Smooth muscle cell (in vitro differentiated cells): Measurements from ENCODE around the gene FATE1. TPM values are rescaled to one million over a fixed set of nuclear protein-coding genes. Genes with fewer than 3 reads are reported as not detected.

Experiments
- DNase-seq: peaks from one replicate; lab custom pipeline; 2025; ENCODE audit not compliant: unreplicated experiment; lab: John Stamatoyannopoulos, UW
- H2AFZ ChIP-seq: fragments of 200-600 bp; sonication (generic); 2 replicates; pipeline ENCODE4 v1.6.0; 2016; ENCODE audit warnings: antibody characterized with exemption, low read depth, mild to moderate bottlenecking
- H3F3A ChIP-seq: fragments of 200-600 bp; sonication (generic); 2 replicates; pipeline ENCODE4 v1.6.0; 2017; ENCODE audit warnings: antibody characterized with exemption, low read depth
- H3K27ac ChIP-seq: fragments of 200-600 bp; sonication (generic); 2 replicates; pipeline ENCODE4 v1.5.1; 2016; ENCODE audit warnings: low read depth, mild to moderate bottlenecking
- H3K27me3 ChIP-seq: fragments of 200-600 bp; sonication (generic); 2 replicates; pipeline ENCODE4 v1.6.1; 2016; ENCODE audit warnings: low read depth, mild to moderate bottlenecking
- H3K36me3 ChIP-seq: fragments of 200-600 bp; sonication (generic); 2 replicates; pipeline ENCODE4 v1.5.1; 2016; ENCODE audit warnings: low read depth
- H3K4me1 ChIP-seq: fragments of 200-600 bp; sonication (generic); 2 replicates; pipeline ENCODE4 v1.5.1; 2016; ENCODE audit warnings: low read depth
- H3K4me2 ChIP-seq: fragments of 200-600 bp; sonication (generic); 2 replicates; pipeline ENCODE4 v1.6.0; 2016; ENCODE audit warnings: mild to moderate bottlenecking
- H3K4me3 ChIP-seq: fragments of 200-600 bp; sonication (generic); 2 replicates; pipeline ENCODE4 v1.5.1; 2016; ENCODE audit warnings: mild to moderate bottlenecking
- H3K79me2 ChIP-seq: fragments of 200-600 bp; sonication (generic); 2 replicates; pipeline ENCODE4 v1.6.0; 2016; ENCODE audit warnings: low read depth, mild to moderate bottlenecking
- H3K9ac ChIP-seq: fragments of 200-600 bp; sonication (generic); 2 replicates; pipeline ENCODE4 v1.6.0; 2016; ENCODE audit warnings: low read depth
- H3K9me3 ChIP-seq: fragments of 200-600 bp; sonication (generic); replicated peaks from 2 replicates; pipeline ENCODE4 v1.5.1; 2016; ENCODE audit warnings: low read depth
- H4K20me1 ChIP-seq: fragments of 200-600 bp; sonication (generic); 2 replicates; pipeline ENCODE4 v1.6.0; 2016; ENCODE audit warnings: low read depth
- WGBS: methylation state at CpG from one replicate; pipeline ENCODE4 v1.1.7; 2016; ENCODE audit warnings: low lambda C conversion rate; 5-methylcytosine and 5-hydroxymethylcytosine counted together
- polyA plus RNA-seq: library from polyadenylated mRNA; unstranded; fragments of >200 nt; fragmentation: Nextera tagmentation; extraction: Ambion mirVana; gene quantifications from 2 replicates; pipeline ENCODE4 v1.2.1, GENCODE V29; 2016
- total RNA-seq: library from RNA; depleted of rRNA; stranded (reverse); fragments of >200 nt; gene quantifications from 2 replicates; pipeline ENCODE4 v1.2.3, GENCODE V29; 2014
- TF ChIP-seq, protein P1 (sequence below): fragments of 200-600 bp; sonication (generic); IDR thresholded peaks from 2 replicates; pipeline ENCODE4 v1.5.1; 2017; ENCODE audit warnings: borderline replicate concordance, mild to moderate bottlenecking, antibody characterized with exemption; ENCODE audit not compliant: insufficient read depth, poor library complexity, severe bottlenecking

The FATE1 gene
- total and polyA plus RNA-seq, 2 experiments from 2014 or later = not detected

DNA sequence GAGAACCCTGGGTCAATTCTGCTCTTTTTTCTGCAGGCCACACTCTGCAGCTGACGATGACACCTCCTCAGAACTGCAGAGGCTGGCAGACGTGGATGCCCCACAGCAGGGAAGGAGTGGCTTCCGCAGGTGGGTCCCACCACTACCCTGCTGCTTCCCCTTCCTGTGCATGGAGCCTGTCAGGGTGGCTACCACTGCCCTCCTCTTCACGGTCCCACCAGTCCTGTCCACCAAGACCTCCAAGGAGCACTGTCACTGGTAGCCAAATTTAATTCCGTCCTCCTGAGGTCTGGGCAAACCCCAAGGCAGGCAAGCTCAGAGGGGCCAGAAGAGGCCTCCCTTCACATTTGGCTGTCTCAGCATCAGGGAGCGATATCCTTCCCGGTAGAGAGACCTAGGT lies 22.9 kb downstream of the FATE1 start:
- no peak overlapping the region for H3K9ac ChIP-seq
- no peaks in the 10 kb centered on the region for H3F3A ChIP-seq
- H3K27ac ChIP-seq = no peak overlapping the region
- H4K20me1 ChIP-seq = no peaks in the 10 kb centered on the region
- H3K36me3 ChIP-seq = no peaks in the 10 kb centered on the region
- no peak for DNase-seq
- no peaks in the 10 kb centered on the region for H3K9me3 ChIP-seq
- no peaks in the 10 kb centered on the region for H3K79me2 ChIP-seq
- H3K4me3 ChIP-seq = no peak overlapping the region
- H2AFZ ChIP-seq = no peak overlapping the region
- H3K27me3 ChIP-seq = no peaks in the 10 kb centered on the region
- TF ChIP-seq, protein P1, sequence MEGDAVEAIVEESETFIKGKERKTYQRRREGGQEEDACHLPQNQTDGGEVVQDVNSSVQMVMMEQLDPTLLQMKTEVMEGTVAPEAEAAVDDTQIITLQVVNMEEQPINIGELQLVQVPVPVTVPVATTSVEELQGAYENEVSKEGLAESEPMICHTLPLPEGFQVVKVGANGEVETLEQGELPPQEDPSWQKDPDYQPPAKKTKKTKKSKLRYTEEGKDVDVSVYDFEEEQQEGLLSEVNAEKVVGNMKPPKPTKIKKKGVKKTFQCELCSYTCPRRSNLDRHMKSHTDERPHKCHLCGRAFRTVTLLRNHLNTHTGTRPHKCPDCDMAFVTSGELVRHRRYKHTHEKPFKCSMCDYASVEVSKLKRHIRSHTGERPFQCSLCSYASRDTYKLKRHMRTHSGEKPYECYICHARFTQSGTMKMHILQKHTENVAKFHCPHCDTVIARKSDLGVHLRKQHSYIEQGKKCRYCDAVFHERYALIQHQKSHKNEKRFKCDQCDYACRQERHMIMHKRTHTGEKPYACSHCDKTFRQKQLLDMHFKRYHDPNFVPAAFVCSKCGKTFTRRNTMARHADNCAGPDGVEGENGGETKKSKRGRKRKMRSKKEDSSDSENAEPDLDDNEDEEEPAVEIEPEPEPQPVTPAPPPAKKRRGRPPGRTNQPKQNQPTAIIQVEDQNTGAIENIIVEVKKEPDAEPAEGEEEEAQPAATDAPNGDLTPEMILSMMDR = no peak
- WGBS = 72% methylated on average over 7 of the region's 7 CpGs
- H3K4me1 ChIP-seq = no peaks in the 10 kb centered on the region
- H3K4me2 ChIP-seq = no peak overlapping the region

DNA sequence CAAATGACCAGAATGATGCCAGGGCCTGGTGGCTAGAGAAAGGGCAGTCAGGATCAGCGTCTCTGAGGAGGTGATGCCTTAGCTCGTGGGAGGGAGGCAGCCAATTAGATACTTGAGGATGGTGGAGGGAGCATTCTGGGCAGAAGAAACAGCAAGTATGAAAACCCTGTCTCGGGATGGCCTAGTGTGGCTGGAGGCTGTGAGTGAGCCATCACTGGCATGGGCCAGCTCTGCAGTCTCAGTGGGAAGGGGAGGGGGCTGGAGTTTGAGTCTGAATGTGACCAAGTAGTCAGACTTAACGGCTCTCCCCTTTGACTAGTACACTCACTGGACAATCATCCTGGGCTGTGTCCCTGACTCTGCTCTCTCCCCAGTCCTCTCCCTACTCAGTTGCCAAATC lies 25.8 kb downstream of the FATE1 start:
- no peak overlapping the region for H3K4me3 ChIP-seq
- H3K27ac ChIP-seq = no peak overlapping the region
- H3F3A ChIP-seq = no peaks in the 10 kb centered on the region
- no peaks in the 10 kb centered on the region for H4K20me1 ChIP-seq
- no peak overlapping the region for H3K9ac ChIP-seq
- no peaks in the 10 kb centered on the region for H3K36me3 ChIP-seq
- no peak overlapping the region for H2AFZ ChIP-seq
- H3K27me3 ChIP-seq = no peaks in the 10 kb centered on the region
- no peaks in the 10 kb centered on the region for H3K4me1 ChIP-seq
- H3K9me3 ChIP-seq = no peaks in the 10 kb centered on the region
- 69% methylated on average over 4 of the region's 4 CpGs for WGBS
- H3K79me2 ChIP-seq = no peaks in the 10 kb centered on the region
- H3K4me2 ChIP-seq = no peak overlapping the region
- DNase-seq = no peak
- TF ChIP-seq, protein P1 = no peak

DNA sequence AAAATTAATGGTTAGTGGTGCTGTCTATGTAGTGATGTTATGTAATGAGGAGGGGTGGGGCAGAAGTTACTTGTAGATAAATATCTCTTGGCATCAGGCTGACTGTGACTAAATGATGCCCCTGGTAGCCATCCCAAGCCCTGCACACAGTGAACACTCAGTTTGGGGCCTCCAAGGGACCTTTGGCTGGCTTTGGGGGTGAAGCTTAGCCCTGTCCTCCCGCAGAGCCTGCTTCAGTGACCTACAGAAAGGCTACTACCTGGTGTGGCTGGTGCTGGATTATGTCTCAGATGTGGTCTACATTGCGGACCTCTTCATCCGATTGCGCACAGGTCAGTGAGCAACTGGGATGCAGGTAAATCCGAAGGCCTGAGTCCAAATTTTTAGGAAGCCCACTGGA lies 26.5 kb downstream of the FATE1 start:
- no peaks in the 10 kb centered on the region for H3K4me1 ChIP-seq
- TF ChIP-seq, protein P1 = no peak
- H3K9me3 ChIP-seq = no peaks in the 10 kb centered on the region
- H3K27me3 ChIP-seq = no peaks in the 10 kb centered on the region
- no peak overlapping the region for H3K4me2 ChIP-seq
- no peak overlapping the region for H3K27ac ChIP-seq
- H3K36me3 ChIP-seq = no peaks in the 10 kb centered on the region
- no peak for DNase-seq
- no peak overlapping the region for H3K9ac ChIP-seq
- no peaks in the 10 kb centered on the region for H3K79me2 ChIP-seq
- no peaks in the 10 kb centered on the region for H4K20me1 ChIP-seq
- no peak overlapping the region for H3K4me3 ChIP-seq
- WGBS = 82% methylated on average over 5 of the region's 5 CpGs
- no peak overlapping the region for H2AFZ ChIP-seq
- H3F3A ChIP-seq = no peaks in the 10 kb centered on the region

DNA sequence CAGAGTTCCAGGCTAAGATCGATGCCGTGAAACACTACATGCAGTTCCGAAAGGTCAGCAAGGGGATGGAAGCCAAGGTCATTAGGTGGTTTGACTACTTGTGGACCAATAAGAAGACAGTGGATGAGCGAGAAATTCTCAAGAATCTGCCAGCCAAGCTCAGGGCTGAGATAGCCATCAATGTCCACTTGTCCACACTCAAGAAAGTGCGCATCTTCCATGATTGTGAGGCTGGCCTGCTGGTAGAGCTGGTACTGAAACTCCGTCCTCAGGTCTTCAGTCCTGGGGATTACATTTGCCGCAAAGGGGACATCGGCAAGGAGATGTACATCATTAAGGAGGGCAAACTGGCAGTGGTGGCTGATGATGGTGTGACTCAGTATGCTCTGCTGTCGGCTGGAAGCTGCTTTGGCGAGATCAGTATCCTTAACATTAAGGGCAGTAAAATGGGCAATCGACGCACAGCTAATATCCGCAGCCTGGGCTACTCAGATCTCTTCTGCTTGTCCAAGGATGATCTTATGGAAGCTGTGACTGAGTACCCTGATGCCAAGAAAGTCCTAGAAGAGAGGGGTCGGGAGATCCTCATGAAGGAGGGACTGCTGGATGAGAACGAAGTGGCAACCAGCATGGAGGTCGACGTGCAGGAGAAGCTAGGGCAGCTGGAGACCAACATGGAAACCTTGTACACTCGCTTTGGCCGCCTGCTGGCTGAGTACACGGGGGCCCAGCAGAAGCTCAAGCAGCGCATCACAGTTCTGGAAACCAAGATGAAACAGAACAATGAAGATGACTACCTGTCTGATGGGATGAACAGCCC lies 28.0 kb downstream of the FATE1 start:
- H4K20me1 ChIP-seq = no peaks in the 10 kb centered on the region
- H3K9me3 ChIP-seq = no peaks in the 10 kb centered on the region
- H3K79me2 ChIP-seq = no peaks in the 10 kb centered on the region
- no peak overlapping the region for H3K9ac ChIP-seq
- H3K4me3 ChIP-seq = no peak overlapping the region
- H3K27ac ChIP-seq = no peak overlapping the region
- no peaks in the 10 kb centered on the region for H3F3A ChIP-seq
- H3K4me1 ChIP-seq = no peaks in the 10 kb centered on the region
- no peak overlapping the region for H3K4me2 ChIP-seq
- TF ChIP-seq, protein P1 = no peak
- H2AFZ ChIP-seq = no peak overlapping the region
- no peak for DNase-seq
- H3K36me3 ChIP-seq = no peaks in the 10 kb centered on the region
- WGBS = 88% methylated on average over 21 of the region's 21 CpGs
- no peaks in the 10 kb centered on the region for H3K27me3 ChIP-seq
